K562 (cell line): ENCODE results near the gene MET.

Experiments used
- EGR1 ChIP-seq: fragments of 450-650 bp; conservative IDR thresholded peaks from 2 replicates; pipeline ENCODE4 v1.6.1; 2017; ENCODE audit warnings: mild to moderate bottlenecking
- ELF1 ChIP-seq: fragments of 200-800 bp; sonication (Bioruptor generic); IDR thresholded peaks from 2 replicates; pipeline ENCODE4 v1.6.1; 2016; ENCODE audit warnings: missing genetic modification characterization, missing compliant biosample characterization
- GATA2 ChIP-seq: sonication (generic); formaldehyde crosslinking; IDR thresholded peaks from 2 replicates; pipeline ENCODE4 v1.4.0; 2020; ENCODE audit warnings: mild to moderate bottlenecking, missing genetic modification reagents
- RAD21 ChIP-seq, 2 experiments: fragments of 250-450 bp in 1 of 2; fragments of 450-650 bp in 1 of 2; sonication (Bioruptor Pico) in 1 of 2; formaldehyde crosslinking in 1 of 2; IDR thresholded peaks in 1 of 2; conservative IDR thresholded peaks in 1 of 2; 2 replicates each; pipeline versions ENCODE4 v1.4.0 to v1.8.0; 2020 to 2022; ENCODE audit warnings: mild to moderate bottlenecking in 2 of 2, moderate library complexity in 1 of 2
- SRF ChIP-seq, 2 experiments: fragments of 250-450, 450-650 bp in 1 of 2; sonication (Bioruptor Pico) in 1 of 2; sonication (generic) in 1 of 2; formaldehyde crosslinking; IDR thresholded peaks; 2 replicates each; pipeline versions ENCODE4 v1.5.0 to v1.5.1; 2020 to 2022; ENCODE audit warnings: mild to moderate bottlenecking in 1 of 2, missing genetic modification reagents in 1 of 2
- U2AF2 ChIP-seq: fragments of 200-400 bp; formaldehyde crosslinking; optimal IDR thresholded peaks from 2 replicates; pipeline ENCODE3; 2017; ENCODE audit warnings: low read depth, mild to moderate bottlenecking, low read length
- ZHX1 ChIP-seq: fragments of 150-350 bp; conservative IDR thresholded peaks from 2 replicates; pipeline ENCODE4 v1.6.1; 2014; ENCODE audit warnings: low read length
- ZNF253 ChIP-seq: fragments of 250-450 bp; sonication (Bioruptor Pico); conservative IDR thresholded peaks from 2 replicates; pipeline ENCODE4 v1.6.1; 2021; ENCODE audit warnings: mild to moderate bottlenecking

- TF ChIP-seq GATA2 (CRISPR knock-in tag) (no peak), SRF (CRISPR knock-in tag; IDR thresholded peaks at IDR 0.05) (no peak), ELF1 (tag) (no peak), ZHX1 (no peak), EGR1 (no peak), ZNF253 (CRISPR knock-in tag) (no peak), U2AF2 (no peak), RAD21 (CRISPR knock-in tag; conservative IDR thresholded peaks at IDR 0.05 in 1 of 2, IDR thresholded peaks at IDR 0.05 in 1 of 2) (no peak)
Observed at GRCh38 chr7:116779216-116779615, 107.2 kb downstream of the MET start.
